ENCODE data around the gene APBA2.
"Not testable (repeated sequence)": the region's sequence is repeated elsewhere in the genome, so short reads cannot be mapped to it uniquely, and the experiment has no call there.

APBA2 gene

GRCh38 chr15:29143293-29143692 is 257.5 kb downstream of the APBA2 start:
- Histone ChIP-seq H3K4me3 (ENCODE audit: low read depth in 1 of 2, low read length in 2 of 2) (no peak overlapping the region), H3K9me3 (ENCODE audit: control insufficient read depth in 1 of 2, low read length in 2 of 2) (no peaks in the 10 kb centered on the region), H3K4me1 (ENCODE audit: control insufficient read depth in 1 of 2, insufficient read depth in 2 of 2, low read length in 2 of 2) (peaks cover 0 to 12% of the 10 kb centered on the region in 2 donors), H3K36me3 (ENCODE audit: control insufficient read depth in 1 of 2, insufficient read depth in 2 of 2, low read length in 2 of 2) (no peaks in the 10 kb centered on the region), H3K27me3 (ENCODE audit: low read depth, low read length) (no peaks in the 10 kb centered on the region), H3K27ac (ENCODE audit: low read length) (no peak overlapping the region)

GRCh38 chr15:29143909-29144635 is 258.3 kb downstream of the APBA2 start:
- Histone ChIP-seq H3K27ac (ENCODE audit: low read length) (no peak overlapping the region), H3K27me3 (ENCODE audit: low read depth, low read length) (no peaks in the 10 kb centered on the region), H3K4me3 (ENCODE audit: low read depth in 1 of 2, low read length in 2 of 2) (no peak overlapping the region), H3K36me3 (ENCODE audit: control insufficient read depth in 1 of 2, insufficient read depth in 2 of 2, low read length in 2 of 2) (no peaks in the 10 kb centered on the region), H3K4me1 (ENCODE audit: control insufficient read depth in 1 of 2, insufficient read depth in 2 of 2, low read length in 2 of 2) (peaks cover 0 to 12% of the 10 kb centered on the region in 2 donors), H3K9me3 (ENCODE audit: control insufficient read depth in 1 of 2, low read length in 2 of 2) (no peaks in the 10 kb centered on the region)

- no peaks in the 10 kb centered on the region for H3K27me3 ChIP-seq (ENCODE audit: low read depth, low read length)
- H3K36me3 ChIP-seq (ENCODE audit: control insufficient read depth in 1 of 2, insufficient read depth in 2 of 2, low read length in 2 of 2): no peaks in the 10 kb centered on the region
- H3K4me3 ChIP-seq (ENCODE audit: low read depth in 1 of 2, low read length in 2 of 2): no peak overlapping the region
- no peak overlapping the region for H3K27ac ChIP-seq (ENCODE audit: low read length)
- H3K9me3 ChIP-seq (ENCODE audit: control insufficient read depth in 1 of 2, low read length in 2 of 2): peaks cover 0 to 10% of the 10 kb centered on the region in 2 donors
- no peaks in the 10 kb centered on the region for H3K4me1 ChIP-seq (ENCODE audit: control insufficient read depth in 1 of 2, insufficient read depth in 2 of 2, low read length in 2 of 2)
Observed at GRCh38 chr15:29149738-29150075, 263.9 kb downstream of the APBA2 start.

DNA sequence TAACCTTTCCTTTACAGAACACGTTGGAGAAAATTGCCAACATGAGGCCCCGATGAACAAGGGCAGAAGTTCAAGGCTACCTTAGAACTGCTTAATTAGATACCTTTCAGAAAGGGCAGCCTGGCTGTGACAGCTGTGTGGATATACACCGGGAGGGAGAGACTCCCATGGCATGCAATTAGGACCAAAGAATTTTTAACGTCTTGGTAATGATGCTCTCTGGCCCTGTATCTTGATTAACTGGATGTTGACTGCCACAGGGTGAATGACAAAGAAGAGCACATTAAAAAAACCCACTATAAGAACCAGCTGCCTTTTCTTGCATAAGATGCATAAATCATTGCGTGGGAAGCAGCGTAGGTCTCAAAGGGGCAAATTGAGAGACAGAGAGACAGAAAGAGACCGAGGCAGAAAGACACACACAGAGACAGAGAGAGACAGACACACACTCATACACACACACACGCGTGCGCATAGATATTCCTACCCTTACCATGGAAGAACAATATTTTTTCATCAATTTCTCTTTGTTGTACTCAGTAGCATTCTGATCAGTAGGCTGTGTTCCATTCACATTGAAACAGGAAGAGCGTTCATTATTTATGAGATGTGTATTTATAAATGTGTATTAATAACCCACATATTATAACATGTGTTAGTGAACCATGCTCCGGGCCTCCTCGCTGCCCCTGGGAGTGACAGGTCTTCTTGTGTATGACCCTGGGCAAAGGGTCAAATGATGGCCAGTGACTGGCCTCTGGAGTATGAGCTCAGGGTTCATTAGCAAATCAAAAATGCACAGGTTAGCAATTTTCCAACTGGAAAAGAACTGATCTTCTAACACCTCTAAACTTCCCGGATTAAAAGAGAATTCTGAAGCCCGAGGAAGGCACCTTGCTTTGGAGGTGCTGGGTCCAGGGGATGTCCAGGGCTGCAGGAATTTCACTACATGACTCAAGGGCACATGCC is 265.0 kb downstream of the APBA2 start:
- H3K4me3 ChIP-seq (ENCODE audit: low read depth in 1 of 2, low read length in 2 of 2): no peak overlapping the region
- peaks cover 0 to 10% of the 10 kb centered on the region in 2 donors for H3K9me3 ChIP-seq (ENCODE audit: control insufficient read depth in 1 of 2, low read length in 2 of 2)
- H3K27me3 ChIP-seq (ENCODE audit: low read depth, low read length): no peaks in the 10 kb centered on the region
- no peak overlapping the region for H3K27ac ChIP-seq (ENCODE audit: low read length)
- H3K36me3 ChIP-seq (ENCODE audit: control insufficient read depth in 1 of 2, insufficient read depth in 2 of 2, low read length in 2 of 2): no peaks in the 10 kb centered on the region
- no peaks in the 10 kb centered on the region for H3K4me1 ChIP-seq (ENCODE audit: control insufficient read depth in 1 of 2, insufficient read depth in 2 of 2, low read length in 2 of 2)

- Histone ChIP-seq H3K9me3 (ENCODE audit: control insufficient read depth in 1 of 2, low read length in 2 of 2) (peaks cover 0 to 10% of the 10 kb centered on the region in 2 donors), H3K36me3 (ENCODE audit: control insufficient read depth in 1 of 2, insufficient read depth in 2 of 2, low read length in 2 of 2) (no peaks in the 10 kb centered on the region), H3K27ac (ENCODE audit: low read length) (no peak overlapping the region), H3K4me3 (ENCODE audit: low read depth in 1 of 2, low read length in 2 of 2) (no peak overlapping the region), H3K27me3 (ENCODE audit: low read depth, low read length) (no peaks in the 10 kb centered on the region), H3K4me1 (ENCODE audit: control insufficient read depth in 1 of 2, insufficient read depth in 2 of 2, low read length in 2 of 2) (no peaks in the 10 kb centered on the region)
Observed at GRCh38 chr15:29151484-29151857, 265.7 kb downstream of the APBA2 start.

DNA sequence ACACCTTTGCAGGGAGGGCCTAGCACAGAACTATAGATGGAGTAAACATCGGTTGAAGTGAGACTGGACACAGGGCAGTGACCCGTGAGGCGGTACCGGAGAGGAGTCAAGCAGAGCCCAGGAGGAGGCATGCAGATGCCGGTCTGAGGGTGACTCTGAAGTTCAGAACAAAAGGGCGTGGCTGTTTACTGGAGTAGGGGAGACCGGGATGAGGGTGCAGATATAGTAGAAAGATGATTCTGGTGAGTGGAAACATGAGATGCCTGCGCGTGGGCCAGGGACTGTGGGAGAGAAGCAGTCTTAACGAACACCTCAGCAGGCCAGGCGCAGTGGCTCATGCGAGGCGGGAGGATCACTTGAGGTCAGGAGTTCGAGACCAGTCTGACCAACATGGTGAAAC is 270.7 kb downstream of the APBA2 start:
- Histone ChIP-seq H3K27ac (ENCODE audit: low read length) (no peak overlapping the region), H3K36me3 (ENCODE audit: control insufficient read depth in 1 of 2, insufficient read depth in 2 of 2, low read length in 2 of 2) (no peaks in the 10 kb centered on the region), H3K4me1 (ENCODE audit: control insufficient read depth in 1 of 2, insufficient read depth in 2 of 2, low read length in 2 of 2) (no peaks in the 10 kb centered on the region), H3K27me3 (ENCODE audit: low read depth, low read length) (no peaks in the 10 kb centered on the region), H3K4me3 (ENCODE audit: low read depth in 1 of 2, low read length in 2 of 2) (no peak overlapping the region), H3K9me3 (ENCODE audit: control insufficient read depth in 1 of 2, low read length in 2 of 2) (peaks cover 6 to 14% of the 10 kb centered on the region in 2 donors)

DNA sequence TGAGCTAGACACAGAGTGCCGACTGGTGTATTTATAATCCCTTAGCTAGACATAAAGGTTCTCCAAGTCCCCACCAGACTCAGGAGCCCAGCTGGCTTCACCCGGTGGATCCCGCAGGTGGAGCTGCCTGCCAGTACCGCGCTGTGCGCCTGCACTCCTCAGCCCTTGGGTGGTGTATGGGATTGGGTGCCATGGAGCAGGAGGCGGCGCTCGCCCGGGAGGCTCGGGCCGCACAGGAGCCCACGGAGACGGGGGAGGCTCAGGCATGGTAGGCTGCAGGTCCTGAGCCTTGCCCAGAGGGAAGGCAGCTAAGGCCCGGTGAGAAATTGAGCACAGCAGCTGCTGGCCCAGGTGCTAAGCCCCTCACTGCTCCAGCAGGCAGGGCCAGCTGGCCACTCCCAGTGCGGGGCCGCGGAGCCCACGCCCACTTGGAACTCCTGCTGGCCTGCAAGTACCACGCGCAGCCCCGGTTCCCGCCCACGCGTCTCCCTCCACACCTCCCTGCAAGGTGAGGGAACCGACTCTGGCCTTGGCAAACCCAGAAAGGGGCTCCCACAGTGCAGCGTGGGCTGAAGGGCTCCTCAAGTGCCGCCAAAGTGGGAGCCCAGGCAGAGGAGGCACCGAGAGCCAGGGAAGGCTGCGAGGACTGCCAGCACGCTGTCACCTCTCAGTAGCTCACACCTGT is 274.1 kb downstream of the APBA2 start:
- Histone ChIP-seq H3K4me1 (ENCODE audit: control insufficient read depth in 1 of 2, insufficient read depth in 2 of 2, low read length in 2 of 2) (no peaks in the 10 kb centered on the region), H3K36me3 (ENCODE audit: control insufficient read depth in 1 of 2, insufficient read depth in 2 of 2, low read length in 2 of 2) (no peaks in the 10 kb centered on the region), H3K27ac (ENCODE audit: low read length) (no peak overlapping the region), H3K27me3 (ENCODE audit: low read depth, low read length) (no peaks in the 10 kb centered on the region), H3K9me3 (ENCODE audit: control insufficient read depth in 1 of 2, low read length in 2 of 2) (peaks cover 6 to 14% of the 10 kb centered on the region in 2 donors), H3K4me3 (ENCODE audit: low read depth in 1 of 2, low read length in 2 of 2) (no peak overlapping the region)

GRCh38 chr15:29162411-29162810 is 276.6 kb downstream of the APBA2 start:
- Histone ChIP-seq H3K36me3 (ENCODE audit: control insufficient read depth in 1 of 2, insufficient read depth in 2 of 2, low read length in 2 of 2) (no peaks in the 10 kb centered on the region), H3K4me3 (ENCODE audit: low read depth in 1 of 2, low read length in 2 of 2) (no peak overlapping the region), H3K4me1 (ENCODE audit: control insufficient read depth in 1 of 2, insufficient read depth in 2 of 2, low read length in 2 of 2) (no peaks in the 10 kb centered on the region), H3K27me3 (ENCODE audit: low read depth, low read length) (no peaks in the 10 kb centered on the region), H3K9me3 (ENCODE audit: control insufficient read depth in 1 of 2, low read length in 2 of 2) (peaks cover 6 to 14% of the 10 kb centered on the region in 2 donors), H3K27ac (ENCODE audit: low read length) (no peak overlapping the region)

- H3K4me1 ChIP-seq (ENCODE audit: control insufficient read depth in 1 of 2, insufficient read depth in 2 of 2, low read length in 2 of 2); H3K36me3 ChIP-seq (ENCODE audit: control insufficient read depth in 1 of 2, insufficient read depth in 2 of 2, low read length in 2 of 2); H3K4me3 ChIP-seq (ENCODE audit: low read depth in 1 of 2, low read length in 2 of 2); H3K27me3 ChIP-seq (ENCODE audit: low read depth, low read length); H3K27ac ChIP-seq (ENCODE audit: low read length); H3K9me3 ChIP-seq (ENCODE audit: control insufficient read depth in 1 of 2, low read length in 2 of 2): not testable (repeated sequence)
Observed at GRCh38 chr15:29167122-29167521, 281.3 kb downstream of the APBA2 start.
